ENCODE data around the gene ACVR1B.
A peak's percentile ranks its signal among the peaks of the same experiment; 100 is the strongest.
"Not testable (repeated sequence)": the region's sequence is repeated elsewhere in the genome, so short reads cannot be mapped to it uniquely, and the experiment has no call there.

The ACVR1B gene

GRCh38 chr12:51971679-51972421 is 20.4 kb downstream of the ACVR1B start:
- no peak for DNase-seq

DNA sequence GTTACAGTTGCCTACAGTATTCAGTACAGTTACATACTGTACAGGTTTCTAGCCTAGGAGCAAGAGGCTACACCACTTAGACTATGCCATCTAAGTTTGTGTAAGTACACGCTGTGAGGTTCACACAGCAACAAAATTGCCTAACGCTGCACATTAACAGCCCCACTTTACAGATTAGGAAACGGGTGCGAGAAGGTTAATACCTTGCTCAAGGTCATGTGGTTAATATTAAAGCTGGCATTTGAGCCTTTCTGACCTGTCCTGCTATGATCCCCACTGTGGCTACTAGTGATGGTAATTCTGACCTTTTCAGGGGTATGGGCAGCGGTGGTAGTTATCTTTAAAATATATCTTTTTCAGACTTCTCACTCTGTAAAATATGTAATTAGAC is 20.9 kb downstream of the ACVR1B start:
- DNase-seq = no peak

GRCh38 chr12:51972849-51973273 is 21.4 kb downstream of the ACVR1B start:
- DNase-seq = no peak

- DNase-seq = no peak
Measured at GRCh38 chr12:51973560-51973959, 22.1 kb downstream of the ACVR1B start.

DNA sequence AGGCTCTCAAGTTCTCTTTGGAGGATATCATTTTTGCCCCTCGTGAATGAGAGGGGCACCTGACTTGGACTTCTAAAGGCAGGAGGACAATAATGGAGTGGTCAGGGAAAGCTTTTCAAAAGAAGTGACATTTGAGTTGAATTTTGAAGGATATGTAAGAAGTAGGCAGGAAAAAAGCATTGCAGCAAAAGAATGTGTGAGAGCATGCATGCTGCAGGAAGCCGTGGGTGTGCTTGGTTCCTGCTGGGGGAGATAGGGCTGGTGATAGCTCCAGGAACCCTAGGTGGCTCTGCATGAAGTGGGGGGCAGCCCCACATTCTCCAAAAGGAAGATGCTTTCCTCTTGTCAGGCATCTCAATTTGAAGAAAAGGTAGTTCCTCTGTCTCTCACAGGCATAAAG is 23.1 kb downstream of the ACVR1B start:
- no peak for DNase-seq

- DNase-seq = no peak
Measured at GRCh38 chr12:51975196-51975595, 23.7 kb downstream of the ACVR1B start.

DNA sequence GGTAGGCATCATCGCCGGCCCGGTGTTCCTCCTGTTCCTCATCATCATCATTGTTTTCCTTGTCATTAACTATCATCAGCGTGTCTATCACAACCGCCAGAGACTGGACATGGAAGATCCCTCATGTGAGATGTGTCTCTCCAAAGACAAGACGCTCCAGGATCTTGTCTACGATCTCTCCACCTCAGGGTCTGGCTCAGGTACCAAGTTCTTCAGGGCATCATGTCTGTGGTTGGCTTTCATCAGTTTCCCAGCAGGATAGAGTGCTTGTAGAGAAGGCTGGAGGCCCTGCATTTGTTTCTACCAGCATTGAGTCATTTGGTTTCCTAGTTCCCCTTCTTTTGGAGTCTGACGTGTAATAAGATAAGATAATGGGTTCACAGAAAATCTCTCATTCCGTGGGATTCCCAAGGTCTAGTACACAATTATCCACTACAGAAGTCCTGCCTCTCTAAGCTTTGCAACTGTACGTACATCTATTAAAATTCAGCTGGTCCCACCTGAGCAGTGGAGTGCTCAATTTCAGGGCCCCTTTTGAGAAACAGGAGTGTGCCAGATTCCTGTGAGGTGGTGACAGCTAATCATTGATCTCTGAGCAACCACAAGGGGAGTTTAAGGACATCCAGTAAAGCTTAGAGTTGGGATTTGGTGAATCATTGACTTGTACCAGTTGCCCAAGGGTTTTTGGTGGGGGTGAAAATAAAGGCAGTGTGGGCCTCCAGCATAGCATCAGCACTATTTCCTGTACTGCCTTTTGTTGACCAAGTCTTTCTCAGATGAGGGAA is 25.1 kb downstream of the ACVR1B start:
- no peak for DNase-seq

- DNase-seq = no peak
Measured at GRCh38 chr12:51977320-51977753, 25.8 kb downstream of the ACVR1B start.

- DNase-seq = not testable (repeated sequence)
Measured at GRCh38 chr12:51979306-51979705, 27.8 kb downstream of the ACVR1B start.

GRCh38 chr12:51980051-51980808 is 28.7 kb downstream of the ACVR1B start:
- DNase-seq = peak; percentile 12 to 52

GRCh38 chr12:51980809-51981127 is 29.3 kb downstream of the ACVR1B start:
- no peak for DNase-seq

DNA sequence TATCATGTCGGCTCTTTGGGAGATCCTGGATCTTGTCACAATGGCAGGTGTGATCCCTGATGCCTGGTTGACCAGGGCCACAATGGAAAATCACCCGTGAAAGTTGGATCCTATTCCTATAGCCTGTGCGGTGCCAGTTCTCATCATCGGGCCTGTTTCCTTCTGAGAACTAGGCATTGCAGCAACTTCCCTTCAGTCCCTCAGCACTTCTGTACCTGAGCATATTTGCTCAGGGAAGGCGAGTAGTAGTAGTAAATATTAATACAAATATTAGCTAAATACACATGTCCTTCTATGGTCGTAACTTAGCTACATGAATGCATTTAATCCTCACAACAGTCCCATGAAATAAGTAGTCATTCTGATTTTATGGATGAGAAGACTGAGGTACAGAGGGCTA is 33.2 kb downstream of the ACVR1B start:
- DNase-seq = no peak

DNA sequence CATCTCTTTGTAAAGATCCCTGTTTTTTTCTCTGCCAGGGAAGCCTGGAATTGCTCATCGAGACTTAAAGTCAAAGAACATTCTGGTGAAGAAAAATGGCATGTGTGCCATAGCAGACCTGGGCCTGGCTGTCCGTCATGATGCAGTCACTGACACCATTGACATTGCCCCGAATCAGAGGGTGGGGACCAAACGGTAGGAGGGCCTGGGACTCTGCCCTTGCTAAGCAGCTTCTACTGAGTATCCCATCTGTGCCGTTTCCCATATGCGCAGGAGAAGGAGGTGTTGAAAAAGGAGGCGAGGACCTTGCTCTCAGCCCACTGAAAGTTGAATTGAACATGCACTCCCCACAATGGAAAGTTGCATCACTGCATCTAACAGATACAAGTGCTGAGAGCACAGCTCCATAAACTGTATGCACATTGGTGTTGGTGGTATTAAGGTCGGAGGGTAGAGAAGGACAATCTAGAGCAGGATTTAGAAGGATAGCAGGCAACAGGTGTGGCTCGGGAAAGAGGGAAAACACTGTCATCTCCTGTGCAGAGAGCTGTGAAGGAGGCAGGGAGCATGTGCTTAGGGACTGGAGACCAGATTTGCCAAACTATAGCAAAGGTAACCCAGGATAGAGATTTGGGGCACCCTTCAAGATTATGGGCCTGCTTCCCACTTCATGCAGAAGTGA is 33.8 kb downstream of the ACVR1B start:
- no peak for DNase-seq

DNA sequence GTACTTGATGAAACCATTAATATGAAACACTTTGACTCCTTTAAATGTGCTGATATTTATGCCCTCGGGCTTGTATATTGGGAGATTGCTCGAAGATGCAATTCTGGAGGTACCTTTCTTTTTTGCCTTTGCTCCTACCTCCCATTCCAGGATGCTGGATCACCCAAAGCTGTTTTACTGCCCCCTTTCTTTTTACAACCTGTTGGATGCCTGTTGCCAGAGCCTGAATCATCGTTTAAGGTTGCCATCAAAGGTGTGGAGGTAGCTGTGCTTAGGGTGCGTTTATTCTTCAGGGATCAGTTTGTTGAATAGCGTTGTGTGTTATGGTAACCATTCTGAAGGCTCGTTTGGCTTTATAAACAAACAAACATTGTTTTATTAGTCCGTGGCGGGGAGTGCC is 35.3 kb downstream of the ACVR1B start:
- DNase-seq = no peak

GRCh38 chr12:51992246-51992645 is 40.7 kb downstream of the ACVR1B start:
- no peak for DNase-seq

GRCh38 chr12:51994539-51994820 is 43.0 kb downstream of the ACVR1B start:
- no peak for DNase-seq

- no peak for DNase-seq
Measured at GRCh38 chr12:51994959-51995358, 43.5 kb downstream of the ACVR1B start.

DNA sequence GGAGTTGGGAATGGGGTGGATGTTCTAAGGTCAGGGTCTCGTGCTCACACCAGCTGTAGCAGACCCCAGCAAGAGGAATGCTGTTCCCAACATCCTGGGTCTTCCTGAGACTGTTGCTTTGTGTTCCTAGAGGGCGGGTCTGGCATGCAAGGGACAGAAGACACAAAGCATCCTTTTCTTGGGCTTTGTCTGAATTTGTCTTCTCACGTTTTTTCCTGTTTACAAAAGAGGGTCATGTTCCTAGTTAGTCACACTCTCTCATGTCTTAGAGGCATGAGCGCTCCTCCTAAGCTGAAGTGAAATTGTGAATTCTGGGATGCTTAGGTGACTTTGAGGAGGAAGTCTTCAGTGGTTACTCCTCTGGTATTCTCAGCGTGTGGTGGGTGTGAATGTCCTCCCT is 45.6 kb downstream of the ACVR1B start:
- DNase-seq = no peak

DNA sequence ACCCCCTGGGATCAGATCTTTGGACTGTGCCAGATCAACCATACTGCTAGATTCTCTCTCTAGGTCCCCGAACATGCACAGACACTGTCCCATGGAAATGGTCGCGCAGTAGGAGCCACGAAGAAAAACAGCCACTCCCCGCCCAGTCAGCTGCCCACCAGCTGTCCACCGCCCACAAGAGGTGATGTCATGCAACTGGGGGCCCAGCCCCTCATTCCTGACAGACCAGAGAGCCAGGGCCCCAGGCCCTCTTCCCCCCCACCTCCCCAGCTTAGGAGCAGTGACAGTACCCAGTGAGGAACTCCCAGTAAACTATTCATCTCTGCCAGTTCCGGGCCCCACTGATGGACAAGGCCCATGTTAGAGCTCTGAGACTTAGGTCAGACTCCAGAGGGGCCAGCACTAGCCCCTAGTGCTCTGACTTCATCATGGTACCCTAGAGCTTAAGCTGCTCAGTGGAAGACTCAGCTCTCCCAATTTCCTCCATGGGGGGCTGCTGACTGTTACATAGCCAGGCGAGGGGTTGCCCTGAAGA is 51.6 kb downstream of the ACVR1B start:
- DNase-seq = no peak

DNA sequence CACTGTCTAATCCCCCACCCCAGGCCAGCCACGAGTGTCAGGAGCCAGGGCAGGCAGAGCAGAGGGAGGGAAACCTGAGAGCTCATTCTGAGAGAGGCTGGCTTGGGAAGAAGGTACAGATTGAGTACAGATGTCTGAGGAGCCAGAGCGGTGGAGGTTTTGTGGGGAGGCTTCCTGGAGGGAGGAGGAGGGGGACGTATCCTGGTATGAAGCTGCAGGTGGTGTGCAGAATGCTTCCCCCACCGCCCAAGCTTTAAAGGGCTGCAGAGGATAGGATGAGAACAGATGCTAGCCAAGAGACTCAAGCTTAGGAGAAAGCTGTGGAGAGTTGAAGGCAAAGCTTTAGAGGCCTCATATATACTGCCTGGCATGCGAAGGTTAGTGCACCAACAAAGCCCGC is 52.1 kb downstream of the ACVR1B start:
- DNase-seq = no peak

GRCh38 chr12:52004042-52004648 is 52.6 kb downstream of the ACVR1B start:
- no peak for DNase-seq

- no peak for DNase-seq
Measured at GRCh38 chr12:52005218-52005902, 53.9 kb downstream of the ACVR1B start.
